HG03342 (cell line): ENCODE results near the gene TOMT.

Experiments
- ATAC-seq: cut with Tn5 transposase; IDR thresholded peaks from one replicate; pipeline ENCODE4 v1.9.1; 2021; ENCODE audit warnings: mild to moderate bottlenecking, moderate library complexity; ENCODE audit not compliant: unreplicated experiment

Gene TOMT

GRCh38 chr11:72157131-72157530 lies 51.4 kb downstream of the TOMT start:
- no peak for ATAC-seq
